ENCODE results near the gene TBC1D24. TPM values are rescaled to one million over a fixed set of nuclear protein-coding genes. Genes with fewer than 3 reads are reported as not detected.

The TBC1D24 gene
- total and polyA plus RNA-seq, 9 of the 15 experiments (the other 6 are each of a cell fraction or from before 2014, with no cell fraction given), result 1.7 to 22.6 (median 7.2) TPM

DNA sequence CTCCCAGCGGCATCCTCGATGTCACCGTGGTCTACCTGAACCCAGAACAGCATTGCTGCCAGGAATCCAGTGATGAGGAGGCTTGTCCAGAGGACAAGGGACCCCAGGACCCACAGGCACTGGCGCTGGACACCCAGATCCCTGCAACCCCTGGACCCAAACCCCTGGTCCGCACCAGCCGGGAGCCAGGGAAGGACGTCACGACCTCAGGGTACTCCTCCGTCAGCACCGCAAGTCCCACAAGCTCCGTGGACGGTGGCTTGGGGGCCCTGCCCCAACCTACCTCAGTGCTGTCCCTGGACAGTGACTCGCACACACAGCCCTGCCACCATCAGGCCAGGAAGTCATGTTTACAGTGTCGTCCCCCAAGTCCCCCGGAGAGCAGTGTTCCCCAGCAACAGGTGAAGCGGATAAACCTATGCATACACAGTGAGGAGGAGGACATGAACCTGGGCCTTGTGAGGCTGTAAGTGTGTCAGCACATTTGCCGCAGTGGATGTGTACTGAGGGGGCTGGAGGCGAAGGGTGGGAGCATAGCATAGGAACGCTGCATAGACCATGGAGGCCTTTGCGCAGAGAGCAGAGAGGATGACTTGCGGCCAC, 18.3 kb upstream of the TBC1D24 start (continued):
- TF ChIP-seq TRIM28 (IDR thresholded peaks at IDR 0.05), result no peak

DNA sequence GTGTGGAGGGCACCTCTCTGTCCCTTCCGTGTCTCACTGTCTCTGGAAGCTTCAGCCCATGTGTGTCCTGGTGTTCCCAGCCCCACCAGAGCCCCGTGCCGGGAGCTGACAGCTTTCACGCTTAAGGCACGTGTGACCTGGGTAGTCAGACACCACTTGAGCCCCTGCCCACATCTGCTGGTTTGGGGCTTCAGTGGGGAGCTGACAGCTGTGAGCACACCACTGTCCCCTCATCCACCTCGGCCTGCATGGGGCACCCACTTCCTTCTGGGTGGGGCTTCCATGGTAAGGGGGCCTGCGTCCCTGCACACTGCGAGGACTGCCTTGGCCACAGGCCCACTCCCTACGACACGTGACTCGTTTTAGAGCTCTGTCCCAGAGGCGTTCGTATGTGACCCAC, 17.7 kb upstream of the TBC1D24 start:
- no peak for DNase-seq (ENCODE audit: extremely low read depth in 1 of 4, low spot score in 3 of 4)
- intact Hi-C loops (cut with micrococcal nuclease) (no loop called here), in situ Hi-C loops (cut with MboI) (no loop called here)
- Histone ChIP-seq H3K9ac (ENCODE audit: insufficient read depth in 1 of 2, low read depth in 2 of 2, low read length in 2 of 2) (peak overlapping the region in 1 of 2 experiments; percentile 75; a peak in 2 of 4 replicates), H3K4me1 (replicated peaks in 1 of 2; ENCODE audit: control insufficient read depth in 2 of 2, insufficient read depth in 2 of 2, low read length in 2 of 2) (peaks cover 10 to 74% of the 10 kb centered on the region in 2 experiments; a peak in 4 of 5 replicates), H3K27me3 (ENCODE audit: control insufficient read depth in 2 of 2, insufficient read depth in 2 of 2, low read length in 2 of 2) (no peaks in the 10 kb centered on the region), H3K36me3 (ENCODE audit: control insufficient read depth, insufficient read depth, low read length) (peaks cover 80% of the 10 kb centered on the region; the same call in 2 of the 3 replicates), H2AFZ (ENCODE audit: low read depth, low read length) (no peak overlapping the region), H3K4me2 (ENCODE audit: insufficient read depth, low read length) (no peak overlapping the region), H3K9me1 (ENCODE audit: control insufficient read depth, insufficient read depth, low read length) (peaks cover 6% of the 10 kb centered on the region), H4K20me1 (replicated peaks; ENCODE audit: control insufficient read depth, insufficient read depth, low read length) (no peaks in the 10 kb centered on the region; the same call in 1 of the 2 replicates), H3K4me3 (no peak overlapping the region), H3K9me3 (replicated peaks; ENCODE audit: control insufficient read depth, insufficient read depth, low read depth, low read length) (no peaks in the 10 kb centered on the region), H3K79me2 (ENCODE audit: control insufficient read depth, insufficient read depth, low read length) (peaks cover 16% of the 10 kb centered on the region), H3K27ac (ENCODE audit: extremely low read depth, low read depth, low read length) (no peak overlapping the region)
- TF ChIP-seq TCF7L2 (IDR thresholded peaks at IDR 0.05; ENCODE audit: low read depth, low read length), result no peak
- TF ChIP-seq, protein P1, sequence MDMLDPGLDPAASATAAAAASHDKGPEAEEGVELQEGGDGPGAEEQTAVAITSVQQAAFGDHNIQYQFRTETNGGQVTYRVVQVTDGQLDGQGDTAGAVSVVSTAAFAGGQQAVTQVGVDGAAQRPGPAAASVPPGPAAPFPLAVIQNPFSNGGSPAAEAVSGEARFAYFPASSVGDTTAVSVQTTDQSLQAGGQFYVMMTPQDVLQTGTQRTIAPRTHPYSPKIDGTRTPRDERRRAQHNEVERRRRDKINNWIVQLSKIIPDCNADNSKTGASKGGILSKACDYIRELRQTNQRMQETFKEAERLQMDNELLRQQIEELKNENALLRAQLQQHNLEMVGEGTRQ (CRISPR knock-in tag; IDR thresholded peaks at IDR 0.05), result peak; percentile 25; the same call in 1 of the 2 replicates
- ChIA-PET POLR2A (interaction anchor here (0.7 to 2.0 kb wide), 3 partner anchors 12 to 55 kb away, joined by 3 to 10 read pairs (median 3); no protein-coding TSS in a partner anchor), CTCF (ENCODE audit: low intra/inter-chr PET ratio) (no interaction called here)
- 74% methylated on average over 13 of the region's 13 CpGs for WGBS (ENCODE audit: insufficient coverage, low coverage, missing lambda C conversion rate)
- FAIRE-seq, result no peak
- no TSS peak for BruUV-seq (replicated peaks)
- ATAC-seq, result no peak
